GM12878 (cell line): ENCODE data around the gene PRR14L. TPM values are rescaled to one million over a fixed set of nuclear protein-coding genes. Genes with fewer than 3 reads are reported as not detected.

Source experiments
- ATAC-seq: fragments of 200-7000 bp; cut with Tn5 transposase; 3 replicates; pipeline ENCODE4 v1.9.1; 2020; ENCODE audit warnings: mild to moderate bottlenecking, moderate library complexity
- BruUV-seq: library from RNA; stranded (reverse); fragments of 400-500 nt; replicated peaks from 2 replicates; lab custom pipeline; 2021; lab: Mats Ljungman, UMichigan
- CTCF ChIA-PET: fragments of 300-600 bp; sonication (Branson Sonifier 250); formaldehyde crosslinking; extraction: SDS; loops from one replicate; lab custom pipeline; 2021; ENCODE audit warnings: inconsistent platforms; lab: Yijun Ruan, JAX
- POLR2A ChIA-PET: fragments of 350-600 bp; formaldehyde crosslinking; extraction: SDS; loops from one replicate; lab custom pipeline; 2021; ENCODE audit warnings: inconsistent platforms; lab: Charles Lee
- RAD21 ChIA-PET: fragments of 300-600 bp; sonication (Branson Sonifier 250); formaldehyde crosslinking; loops from one replicate; lab custom pipeline; 2023; ENCODE audit warnings: antibody characterized with exemption; ENCODE audit not compliant: unreplicated experiment; lab: Charles Lee
- SMC1A ChIA-PET: fragments of 300-600 bp; sonication (Branson Sonifier 250); formaldehyde crosslinking; loops from one replicate; lab custom pipeline; 2023; ENCODE audit not compliant: unreplicated experiment, uncharacterized antibody; lab: Charles Lee
- DNase-seq: peaks from one replicate; pipeline ENCODE4 v3.0.0-alpha.2; 2011; ENCODE audit warnings: low read depth, low spot score
- FAIRE-seq: peaks from 3 replicates; lab custom pipeline; 2011; peaks lifted over from hg19 to GRCh38; lab: Jason Lieb, UNC
- H2AFZ ChIP-seq: 2 replicates; pipeline ENCODE4 v1.6.0; 2011; ENCODE audit warnings: low read depth, low read length, control low read depth; ENCODE audit not compliant: control insufficient read depth
- H3K27ac ChIP-seq: 2 replicates; pipeline ENCODE4 v1.5.1; 2011; ENCODE audit warnings: control low read depth; ENCODE audit not compliant: control insufficient read depth, insufficient read depth
- H3K27me3 ChIP-seq, 2 experiments: replicated peaks in 1 of 2; 2 replicates each; pipeline versions ENCODE4 v1.6.0 to v1.6.1; 2011; ENCODE audit warnings: low read length in 1 of 2; ENCODE audit not compliant: control insufficient read depth in 2 of 2, insufficient read depth in 2 of 2
- H3K36me3 ChIP-seq, 2 experiments: 2 replicates each; pipeline ENCODE4 v1.5.1; 2011; ENCODE audit warnings: low read length in 1 of 2; ENCODE audit not compliant: control insufficient read depth in 2 of 2, insufficient read depth in 2 of 2
- H3K4me1 ChIP-seq: 2 replicates; pipeline ENCODE4 v1.6.1; 2011; ENCODE audit warnings: mild to moderate bottlenecking, low read length, moderate library complexity, mixed read lengths; ENCODE audit not compliant: control insufficient read depth, insufficient read depth
- H3K4me2 ChIP-seq: 2 replicates; pipeline ENCODE4 v1.6.0; 2011; ENCODE audit warnings: control low read depth; ENCODE audit not compliant: control insufficient read depth, insufficient read depth
- H3K4me3 ChIP-seq: fragments of 200-600 bp; sonication (generic); 2 replicates; pipeline ENCODE4 v1.5.1; 2016
- H3K79me2 ChIP-seq: 2 replicates; pipeline ENCODE4 v1.6.0; 2011; ENCODE audit warnings: low read length; ENCODE audit not compliant: control insufficient read depth, insufficient read depth
- H3K9ac ChIP-seq: 2 replicates; pipeline ENCODE4 v1.8.0; 2011; ENCODE audit warnings: low read length, control low read depth, mixed read lengths; ENCODE audit not compliant: control insufficient read depth, insufficient read depth
- H3K9me3 ChIP-seq: replicated peaks from 3 replicates; pipeline ENCODE4 v1.5.1; 2011; ENCODE audit warnings: mild to moderate bottlenecking, low read length; ENCODE audit not compliant: control insufficient read depth, insufficient read depth
- H4K20me1 ChIP-seq: 2 replicates; pipeline ENCODE4 v1.6.0; 2011; ENCODE audit not compliant: control insufficient read depth, insufficient read depth
- CBX5 ChIP-seq: sonication (generic); IDR thresholded peaks from 2 replicates; pipeline ENCODE4 v1.6.1; 2016; ENCODE audit warnings: low read depth, moderate library complexity, mild to moderate bottlenecking, inconsistent platforms
- CHD1 ChIP-seq: IDR thresholded peaks from 2 replicates; pipeline ENCODE4 v1.6.1; 2012; ENCODE audit warnings: low read depth, low read length, improper control_type of control experiment
- DPF2 ChIP-seq: fragments of 450-650 bp; IDR thresholded peaks from 2 replicates; pipeline ENCODE4 v1.6.1; 2017; ENCODE audit warnings: mild to moderate bottlenecking
- E4F1 ChIP-seq: fragments of 450-650 bp; IDR thresholded peaks from 2 replicates; pipeline ENCODE4 v1.6.1; 2018; ENCODE audit warnings: borderline replicate concordance, mild to moderate bottlenecking; ENCODE audit not compliant: partially characterized antibody
- EZH2 ChIP-seq: IDR thresholded peaks from 2 replicates; pipeline ENCODE4 v1.6.1; 2012; ENCODE audit warnings: low read depth, mild to moderate bottlenecking, control low read depth, inconsistent platforms, low read length, borderline replicate concordance; ENCODE audit not compliant: control insufficient read depth
- MTA2 ChIP-seq: fragments of 450-650 bp; IDR thresholded peaks from 2 replicates; pipeline ENCODE4 v1.6.1; 2016; ENCODE audit warnings: low read depth, mild to moderate bottlenecking, moderate library complexity
- PAX5 ChIP-seq: IDR thresholded peaks from 2 replicates; pipeline ENCODE4 v1.6.1; 2011; ENCODE audit warnings: low read depth, low read length, borderline replicate concordance
- POLR2A ChIP-seq: IDR thresholded peaks from 2 replicates; pipeline ENCODE4 v1.6.1; 2011; ENCODE audit warnings: low read depth, mild to moderate bottlenecking, low read length
- SPI1 ChIP-seq: IDR thresholded peaks from 2 replicates; pipeline ENCODE4 v1.6.1; 2011; ENCODE audit warnings: low read depth, mild to moderate bottlenecking, low read length, moderate library complexity, borderline replicate concordance; ENCODE audit not compliant: insufficient read depth
- SREBF1 ChIP-seq: IDR thresholded peaks from 2 replicates; pipeline ENCODE4 v1.6.1; 2012; ENCODE audit warnings: mild to moderate bottlenecking, low read length
- STAT3 ChIP-seq: IDR thresholded peaks from 2 replicates; pipeline ENCODE4 v1.6.1; 2011; ENCODE audit warnings: low read depth, low read length, improper control_type of control experiment
- WRNIP1 ChIP-seq: IDR thresholded peaks from 2 replicates; pipeline ENCODE4 v1.6.1; 2011; ENCODE audit warnings: low read depth, low read length, improper control_type of control experiment, borderline replicate concordance
- ZBED1 ChIP-seq: IDR thresholded peaks from 2 replicates; pipeline ENCODE4 v1.6.1; 2016; ENCODE audit warnings: borderline replicate concordance
- WGBS: methylation state at CpG from one replicate; pipeline ENCODE4 v1.1.6; 2016; ENCODE audit warnings: low lambda C conversion rate; ENCODE audit not compliant: insufficient replicate concordance, insufficient coverage; ENCODE audit errors: missing lambda C conversion rate; 5-methylcytosine and 5-hydroxymethylcytosine counted together
- in situ Hi-C: fragments of 300-500 bp; cut with MboI; formaldehyde crosslinking; loops from 9 replicates; pipeline ENCODE4 v1.14.3; 2018; ENCODE audit warnings: mixed read lengths
- intact Hi-C: fragments of 100-400 bp; cut with micrococcal nuclease; formaldehyde crosslinking; loops from one replicate; pipeline ENCODE4 v1.14.2; 2022; ENCODE audit not compliant: unreplicated experiment
- polyA plus RNA-seq, 11 experiments: library from polyadenylated mRNA; depleted of rRNA in 4 of 11; unstranded in 6 of 11; stranded (reverse) in 5 of 11; fragments of >200 nt; fragmentation: Nextera tagmentation in 4 of 11; fragmentation: Illumina TruSeq in 1 of 11; extraction: Ambion mirVana in 4 of 11; extraction: Trizol in 1 of 11; gene quantifications; 1 replicate in 1 of 11; 2 replicates in 10 of 11; pipeline versions ENCODE4 v1.2.1 to v1.2.3, GENCODE V29; 2011 to 2016; ENCODE audit warnings: inconsistent platforms in 2 of 11, missing spikeins in 2 of 11, low read depth in 1 of 11
- total RNA-seq, 4 experiments: library from RNA; depleted of rRNA in 3 of 4; stranded (reverse); fragments of >200 nt in 3 of 4; fragmentation: Illumina TruSeq in 1 of 4; extraction: Trizol in 1 of 4; gene quantifications; 2 replicates each; pipeline versions ENCODE4 v1.2.1 to v1.2.3, GENCODE V29; 2013 to 2021
- TF ChIP-seq, protein P1 (sequence below): fragments of 450-650 bp; IDR thresholded peaks from 2 replicates; pipeline ENCODE4 v1.6.1; 2017; ENCODE audit warnings: mild to moderate bottlenecking
- TF ChIP-seq, protein P2 (sequence below): fragments of 450-650 bp; IDR thresholded peaks from 2 replicates; pipeline ENCODE4 v1.6.1; 2017; ENCODE audit warnings: antibody characterized with exemption, mild to moderate bottlenecking, moderate library complexity

The PRR14L gene
- total and polyA plus RNA-seq, 10 of the 15 experiments (the other 5 are each of a cell fraction or from before 2014, with no cell fraction given), result 4.2 to 49.0 (median 21.4) TPM

GRCh38 chr22:31683181-31684105, 66.5 kb downstream of the PRR14L start:
- in situ Hi-C loops, result no loop called here
- TF ChIP-seq, protein P1, sequence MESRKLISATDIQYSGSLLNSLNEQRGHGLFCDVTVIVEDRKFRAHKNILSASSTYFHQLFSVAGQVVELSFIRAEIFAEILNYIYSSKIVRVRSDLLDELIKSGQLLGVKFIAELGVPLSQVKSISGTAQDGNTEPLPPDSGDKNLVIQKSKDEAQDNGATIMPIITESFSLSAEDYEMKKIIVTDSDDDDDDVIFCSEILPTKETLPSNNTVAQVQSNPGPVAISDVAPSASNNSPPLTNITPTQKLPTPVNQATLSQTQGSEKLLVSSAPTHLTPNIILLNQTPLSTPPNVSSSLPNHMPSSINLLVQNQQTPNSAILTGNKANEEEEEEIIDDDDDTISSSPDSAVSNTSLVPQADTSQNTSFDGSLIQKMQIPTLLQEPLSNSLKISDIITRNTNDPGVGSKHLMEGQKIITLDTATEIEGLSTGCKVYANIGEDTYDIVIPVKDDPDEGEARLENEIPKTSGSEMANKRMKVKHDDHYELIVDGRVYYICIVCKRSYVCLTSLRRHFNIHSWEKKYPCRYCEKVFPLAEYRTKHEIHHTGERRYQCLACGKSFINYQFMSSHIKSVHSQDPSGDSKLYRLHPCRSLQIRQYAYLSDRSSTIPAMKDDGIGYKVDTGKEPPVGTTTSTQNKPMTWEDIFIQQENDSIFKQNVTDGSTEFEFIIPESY, result no peak
- TF ChIP-seq WRNIP1, result no peak
- no peak for TF ChIP-seq DPF2
- TF ChIP-seq STAT3, result no peak
- no peak for TF ChIP-seq POLR2A
- TF ChIP-seq CBX5, result no peak
- TF ChIP-seq PAX5, result no peak
- no peak for TF ChIP-seq E4F1
- TF ChIP-seq ZBED1, result no peak
- no peak for TF ChIP-seq EZH2
- TF ChIP-seq SPI1, result no peak
- no peak for TF ChIP-seq MTA2
- TF ChIP-seq CHD1, result no peak
- TF ChIP-seq, protein P2, sequence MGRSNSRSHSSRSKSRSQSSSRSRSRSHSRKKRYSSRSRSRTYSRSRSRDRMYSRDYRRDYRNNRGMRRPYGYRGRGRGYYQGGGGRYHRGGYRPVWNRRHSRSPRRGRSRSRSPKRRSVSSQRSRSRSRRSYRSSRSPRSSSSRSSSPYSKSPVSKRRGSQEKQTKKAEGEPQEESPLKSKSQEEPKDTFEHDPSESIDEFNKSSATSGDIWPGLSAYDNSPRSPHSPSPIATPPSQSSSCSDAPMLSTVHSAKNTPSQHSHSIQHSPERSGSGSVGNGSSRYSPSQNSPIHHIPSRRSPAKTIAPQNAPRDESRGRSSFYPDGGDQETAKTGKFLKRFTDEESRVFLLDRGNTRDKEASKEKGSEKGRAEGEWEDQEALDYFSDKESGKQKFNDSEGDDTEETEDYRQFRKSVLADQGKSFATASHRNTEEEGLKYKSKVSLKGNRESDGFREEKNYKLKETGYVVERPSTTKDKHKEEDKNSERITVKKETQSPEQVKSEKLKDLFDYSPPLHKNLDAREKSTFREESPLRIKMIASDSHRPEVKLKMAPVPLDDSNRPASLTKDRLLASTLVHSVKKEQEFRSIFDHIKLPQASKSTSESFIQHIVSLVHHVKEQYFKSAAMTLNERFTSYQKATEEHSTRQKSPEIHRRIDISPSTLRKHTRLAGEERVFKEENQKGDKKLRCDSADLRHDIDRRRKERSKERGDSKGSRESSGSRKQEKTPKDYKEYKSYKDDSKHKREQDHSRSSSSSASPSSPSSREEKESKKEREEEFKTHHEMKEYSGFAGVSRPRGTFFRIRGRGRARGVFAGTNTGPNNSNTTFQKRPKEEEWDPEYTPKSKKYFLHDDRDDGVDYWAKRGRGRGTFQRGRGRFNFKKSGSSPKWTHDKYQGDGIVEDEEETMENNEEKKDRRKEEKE, result no peak
- no peak for TF ChIP-seq SREBF1

More at GRCh38 chr22:31683181-31684105, 66.5 kb downstream of the PRR14L start:
- FAIRE-seq (no peak), DNase-seq (no peak), ATAC-seq (no peak)
- Histone ChIP-seq H3K4me3 (no peak overlapping the region), H4K20me1 (no peaks in the 10 kb centered on the region), H3K4me2 (no peak overlapping the region), H3K36me3 (peaks cover 8 to 9% of the 10 kb centered on the region in 2 experiments; a peak in 3 of 4 replicates), H3K27me3 (no peaks in the 10 kb centered on the region), H3K27ac (no peak overlapping the region), H3K9me3 (no peaks in the 10 kb centered on the region), H3K4me1 (no peaks in the 10 kb centered on the region), H3K79me2 (no peaks in the 10 kb centered on the region), H3K9ac (no peak overlapping the region), H2AFZ (no peak overlapping the region)
- no TSS peak for BruUV-seq
- SMC1A ChIA-PET, result interaction anchor here (0.5 kb wide), 1 partner anchor 677 kb away, joined by 3 read pairs; no protein-coding TSS in a partner anchor
- RAD21 ChIA-PET, result interaction anchor here (0.5 kb wide), 1 partner anchor 14 kb away, joined by 3 read pairs; no protein-coding TSS in a partner anchor
- intact Hi-C loops, result no loop called here
- WGBS, result 93% methylated on average over 13 of the region's 13 CpGs
- POLR2A ChIA-PET, result no interaction called here
- CTCF ChIA-PET, result no interaction called here
